Activated T-cell treated with anti-CD3 and anti-CD28 coated beads, Interleukin-2, amount 50 U/mL, for 1 hour (primary cell): ENCODE measurements around the gene GLB1L2.

ENCODE experiments used
- DNase-seq: peaks from one replicate; pipeline ENCODE4 v3.0.0-alpha.2; 2020

GLB1L2 gene

GRCh38 chr11:134407923-134408322 is 76.1 kb downstream of the GLB1L2 start:
- DNase-seq: no peak

GRCh38 chr11:134409552-134410429 is 78.0 kb downstream of the GLB1L2 start:
- no peak for DNase-seq

- DNase-seq: no peak
These were observed 79.0 kb downstream of the GLB1L2 start for GRCh38 chr11:134410766-134411165.

GRCh38 chr11:134412203-134413042 is 80.6 kb downstream of the GLB1L2 start, which contains the start of gene B3GAT1:
Gene B3GAT1, minus strand, starts transcription at chr11:134412242. Its CDS starts 24,583 bp downstream, at chr11:134387659.
- peak; percentile 31 for DNase-seq

GRCh38 chr11:134413043-134413825 is 81.4 kb downstream of the GLB1L2 start:
- DNase-seq: no peak

- no peak for DNase-seq
These were observed 82.3 kb downstream of the GLB1L2 start for GRCh38 chr11:134413826-134414731.

GRCh38 chr11:134414766-134415765 is 83.3 kb downstream of the GLB1L2 start:
- no peak for DNase-seq

- DNase-seq: no peak
These were observed 84.9 kb downstream of the GLB1L2 start for GRCh38 chr11:134416726-134417125.

- DNase-seq: no peak
These were observed 86.4 kb downstream of the GLB1L2 start for GRCh38 chr11:134417871-134418840.

- DNase-seq: no peak
These were observed 91.3 kb downstream of the GLB1L2 start for GRCh38 chr11:134423106-134423505.

GRCh38 chr11:134425413-134425812 is 93.6 kb downstream of the GLB1L2 start:
- DNase-seq: no peak
